H9 (cell line): ENCODE measurements around the gene CCDC28B. TPM values are rescaled to one million over a fixed set of nuclear protein-coding genes. Genes with fewer than 3 reads are reported as not detected.

Source experiments
- DNase-seq: peaks from one replicate; pipeline ENCODE4 v3.0.0-alpha.2; 2017
- H2AFZ ChIP-seq: one replicate; pipeline ENCODE4 v1.6.1; 2013; ENCODE audit warnings: mild to moderate bottlenecking, low read length, control low read depth, moderate library complexity
- H2AK5ac ChIP-seq: 2 replicates; pipeline ENCODE4 v1.6.1; 2013; ENCODE audit warnings: low read length, control low read depth, mixed read lengths; ENCODE audit not compliant: insufficient read length
- H2BK120ac ChIP-seq: one replicate; pipeline ENCODE4 v1.6.1; 2013; ENCODE audit warnings: low read depth, mild to moderate bottlenecking, low read length, control low read depth, inconsistent platforms; ENCODE audit not compliant: poor library complexity, severe bottlenecking
- H2BK12ac ChIP-seq: 2 replicates; pipeline ENCODE4 v1.6.1; 2013; ENCODE audit warnings: low read length, control low read depth, mixed read lengths, low read depth; ENCODE audit not compliant: insufficient read length
- H2BK15ac ChIP-seq: 2 replicates; pipeline ENCODE4 v1.6.1; 2013; ENCODE audit warnings: low read depth, low read length, control low read depth
- H2BK20ac ChIP-seq: one replicate; pipeline ENCODE4 v1.6.1; 2013; ENCODE audit warnings: low read depth, mild to moderate bottlenecking, low read length, control low read depth, inconsistent platforms; ENCODE audit not compliant: poor library complexity, severe bottlenecking
- H2BK5ac ChIP-seq: 2 replicates; pipeline ENCODE4 v1.6.1; 2013; ENCODE audit warnings: low read length, control low read depth, mixed read lengths; ENCODE audit not compliant: insufficient read length
- H3K14ac ChIP-seq: 2 replicates; pipeline ENCODE4 v1.6.1; 2013; ENCODE audit warnings: low read length, control low read depth; ENCODE audit not compliant: insufficient read depth
- H3K18ac ChIP-seq: 2 replicates; pipeline ENCODE4 v1.6.1; 2013; ENCODE audit warnings: low read depth, mild to moderate bottlenecking, mixed read lengths, low read length, control low read depth; ENCODE audit not compliant: insufficient read length
- H3K23ac ChIP-seq: 2 replicates; pipeline ENCODE4 v1.6.1; 2013; ENCODE audit warnings: low read length, control low read depth, mixed read lengths, low read depth; ENCODE audit not compliant: insufficient read length
- H3K23me2 ChIP-seq: 2 replicates; pipeline ENCODE4 v1.6.1; 2013; ENCODE audit warnings: low read depth, mild to moderate bottlenecking, mixed read lengths, low read length, control low read depth; ENCODE audit not compliant: insufficient read length, poor library complexity, severe bottlenecking
- H3K27ac ChIP-seq: 2 replicates; pipeline ENCODE4 v1.5.1; 2013; ENCODE audit warnings: low read length, control low read depth, mixed read lengths, low read depth; ENCODE audit not compliant: insufficient read length
- H3K27me3 ChIP-seq: 2 replicates; pipeline ENCODE4 v1.6.1; 2013; ENCODE audit warnings: low read length, control low read depth, inconsistent platforms; ENCODE audit not compliant: insufficient read depth
- H3K4ac ChIP-seq: 2 replicates; pipeline ENCODE4 v1.6.1; 2013; ENCODE audit warnings: low read depth, mild to moderate bottlenecking, control low read depth, inconsistent platforms, low read length, moderate library complexity
- H3K4me1 ChIP-seq: 2 replicates; pipeline ENCODE4 v1.6.1; 2013; ENCODE audit warnings: low read length, control low read depth, inconsistent platforms; ENCODE audit not compliant: insufficient read depth
- H3K4me2 ChIP-seq: 2 replicates; pipeline ENCODE4 v1.6.1; 2013; ENCODE audit warnings: low read length, control low read depth, mixed read lengths; ENCODE audit not compliant: insufficient read length, insufficient read depth
- H3K56ac ChIP-seq: 2 replicates; pipeline ENCODE4 v1.6.1; 2013; ENCODE audit warnings: low read depth, mild to moderate bottlenecking, mixed read lengths, low read length, control low read depth; ENCODE audit not compliant: insufficient read length
- H3K79me1 ChIP-seq: 2 replicates; pipeline ENCODE4 v1.6.1; 2013; ENCODE audit warnings: low read depth, mild to moderate bottlenecking, moderate library complexity, low read length, control low read depth, inconsistent platforms; ENCODE audit not compliant: insufficient read depth, poor library complexity, severe bottlenecking
- H3K79me2 ChIP-seq: 2 replicates; pipeline ENCODE4 v1.6.1; 2013; ENCODE audit warnings: low read length, control low read depth, inconsistent platforms; ENCODE audit not compliant: insufficient read depth
- H3K9ac ChIP-seq: 2 replicates; pipeline ENCODE4 v1.6.1; 2013; ENCODE audit warnings: low read length, control low read depth, mixed read lengths; ENCODE audit not compliant: insufficient read length; ENCODE audit errors: extremely low read depth
- H3K9me3 ChIP-seq: one replicate; pipeline ENCODE4 v1.6.1; 2013; ENCODE audit warnings: low read depth, low read length, inconsistent platforms; ENCODE audit not compliant: control insufficient read depth
- H3T11ph ChIP-seq: one replicate; pipeline ENCODE4 v1.6.1; 2013; ENCODE audit warnings: mild to moderate bottlenecking, low read length, control low read depth, inconsistent platforms
- H4K20me1 ChIP-seq: one replicate; pipeline ENCODE4 v1.6.1; 2013; ENCODE audit not compliant: control insufficient read depth, insufficient read length, insufficient read depth
- H4K5ac ChIP-seq: 2 replicates; pipeline ENCODE4 v1.6.1; 2013; ENCODE audit warnings: low read depth, mild to moderate bottlenecking, mixed read lengths, low read length, control low read depth; ENCODE audit not compliant: insufficient read length
- H4K8ac ChIP-seq: replicated peaks from 2 replicates; pipeline ENCODE4 v1.6.1; 2013; ENCODE audit warnings: low read length, control low read depth, mixed read lengths, low read depth; ENCODE audit not compliant: insufficient read length
- H4K91ac ChIP-seq: 2 replicates; pipeline ENCODE4 v1.6.1; 2013; ENCODE audit warnings: low read depth, mild to moderate bottlenecking, moderate library complexity, mixed read lengths, low read length, control low read depth; ENCODE audit not compliant: insufficient read length
- H3K27ac Mint-ChIP-seq, 3 experiments: 2 replicates in 2 of 3; 3 replicates in 1 of 3; pipeline ENCODE4 v1.8.0; 2020 to 2021; ENCODE audit warnings: mixed read lengths in 3 of 3, mild to moderate bottlenecking in 1 of 3, moderate library complexity in 1 of 3
- H3K27me3 Mint-ChIP-seq: 2 replicates; pipeline ENCODE4 v1.8.0; 2021; ENCODE audit warnings: low read depth, mild to moderate bottlenecking, moderate library complexity, mixed read lengths
- H3K36me3 Mint-ChIP-seq, 3 experiments: 2 replicates in 2 of 3; 3 replicates in 1 of 3; pipeline ENCODE4 v1.8.0; 2020 to 2021; ENCODE audit warnings: low read depth in 3 of 3, mixed read lengths in 3 of 3; ENCODE audit not compliant: insufficient read depth in 1 of 3
- H3K4me1 Mint-ChIP-seq, 2 experiments: 2 replicates each; pipeline ENCODE4 v1.8.0; 2020; ENCODE audit warnings: mixed read lengths in 2 of 2
- H3K4me3 Mint-ChIP-seq, 2 experiments: 2 replicates in 1 of 2; 3 replicates in 1 of 2; pipeline ENCODE4 v1.8.0; 2020 to 2021; ENCODE audit warnings: mild to moderate bottlenecking in 2 of 2, mixed read lengths in 2 of 2, moderate library complexity in 1 of 2
- H3K9me3 Mint-ChIP-seq, 2 experiments: 2 replicates in 1 of 2; 3 replicates in 1 of 2; pipeline ENCODE4 v1.8.0; 2020; ENCODE audit warnings: mild to moderate bottlenecking in 2 of 2, mixed read lengths in 2 of 2, moderate library complexity in 1 of 2
- CTCF ChIP-seq: fragments of 200-600 bp; sonication (generic); conservative IDR thresholded peaks from 3 replicates; pipeline ENCODE4 v1.8.0; 2021; ENCODE audit warnings: antibody characterized with exemption, mild to moderate bottlenecking
- WGBS: extraction: QIAGEN DNeasy Blood & Tissue Kit; methylation state at CpG from one replicate; pipeline ENCODE4 v1.1.7; 2013; ENCODE audit warnings: missing lambda C conversion rate, low lambda C conversion rate, mixed read lengths; ENCODE audit not compliant: insufficient read length; ENCODE audit errors: extremely low coverage; 5-methylcytosine and 5-hydroxymethylcytosine counted together
- total RNA-seq: library from RNA; stranded (reverse); gene quantifications from 2 replicates; pipeline ENCODE4 v1.2.1, GENCODE V29; 2021

Gene CCDC28B
- total RNA-seq, 1 experiment from 2014 or later, result 20.7 TPM

DNA sequence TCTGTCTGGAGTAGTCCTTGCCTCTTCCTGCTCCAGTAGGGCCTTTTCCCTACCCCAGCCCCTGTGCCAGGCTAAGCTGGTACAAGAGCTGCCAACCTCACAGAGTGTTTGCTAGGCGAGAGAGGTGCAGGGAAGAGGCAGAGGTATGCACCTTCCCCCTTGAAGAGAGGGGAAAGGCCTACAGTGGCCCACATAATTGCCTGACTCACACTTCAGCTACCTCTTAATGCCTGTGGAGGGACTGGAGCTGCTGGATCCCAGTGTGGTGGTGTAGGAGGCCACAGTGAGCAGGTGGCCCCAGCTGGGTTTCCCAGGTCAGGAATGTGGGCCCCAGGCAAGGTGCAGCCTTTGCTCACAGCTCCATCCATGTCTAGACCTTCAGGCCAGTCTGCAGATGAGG is 3.3 kb upstream of the CCDC28B start:
- H3K27ac Mint-ChIP-seq, result peak overlapping the region in 1 of 3 experiments; percentile 73; a peak in 2 of 7 replicates
- Histone ChIP-seq H3K18ac (no peak overlapping the region), H2BK120ac (no peak overlapping the region), H3K27me3 (no peaks in the 10 kb centered on the region), H3K23ac (no peak overlapping the region), H3K79me1 (no peaks in the 10 kb centered on the region), H2AK5ac (no peak overlapping the region), H3K14ac (no peak overlapping the region), H4K8ac (no peak overlapping the region), H3K4me2 (no peak overlapping the region), H4K20me1 (no peaks in the 10 kb centered on the region), H2BK15ac (no peak overlapping the region), H3T11ph (no peak overlapping the region), H3K56ac (no peak overlapping the region), H3K23me2 (peaks cover 3% of the 10 kb centered on the region), H4K91ac (no peak overlapping the region), H3K9ac (no peak overlapping the region), H4K5ac (no peak overlapping the region), H3K79me2 (no peaks in the 10 kb centered on the region), H3K4ac (no peak overlapping the region), H3K9me3 (no peaks in the 10 kb centered on the region), H3K27ac (no peak overlapping the region), H3K4me1 (no peaks in the 10 kb centered on the region; the same call in 1 of the 2 replicates), H2BK20ac (no peak overlapping the region), H2AFZ (no peak overlapping the region), H2BK5ac (no peak overlapping the region), H2BK12ac (no peak overlapping the region)
- peaks cover 32 to 35% of the 10 kb centered on the region in 2 experiments for H3K4me1 Mint-ChIP-seq
- no peaks in the 10 kb centered on the region; the same call in 1 of the 2 replicates for H3K27me3 Mint-ChIP-seq
- no peak for DNase-seq
- no peaks in the 10 kb centered on the region for H3K9me3 Mint-ChIP-seq
- no CpG with 5 or more reads among the region's 1 CpG for WGBS
- TF ChIP-seq CTCF, result no peak
- H3K4me3 Mint-ChIP-seq, result no peak overlapping the region
- peaks cover 38 to 64% (median 59%) of the 10 kb centered on the region in 3 experiments; a peak in 6 of 7 replicates for H3K36me3 Mint-ChIP-seq
